VCaP (cell line): ENCODE measurements around the gene CCR7.

Source experiments
- H3K27ac ChIP-seq: fragments of 450-650 bp; 2 replicates; pipeline ENCODE4 v1.5.1; 2017
- CTCF ChIP-seq: fragments of 450-650 bp; conservative IDR thresholded peaks from 2 replicates; pipeline ENCODE4 v1.5.1; 2017; ENCODE audit warnings: mild to moderate bottlenecking, moderate library complexity

Gene CCR7

DNA sequence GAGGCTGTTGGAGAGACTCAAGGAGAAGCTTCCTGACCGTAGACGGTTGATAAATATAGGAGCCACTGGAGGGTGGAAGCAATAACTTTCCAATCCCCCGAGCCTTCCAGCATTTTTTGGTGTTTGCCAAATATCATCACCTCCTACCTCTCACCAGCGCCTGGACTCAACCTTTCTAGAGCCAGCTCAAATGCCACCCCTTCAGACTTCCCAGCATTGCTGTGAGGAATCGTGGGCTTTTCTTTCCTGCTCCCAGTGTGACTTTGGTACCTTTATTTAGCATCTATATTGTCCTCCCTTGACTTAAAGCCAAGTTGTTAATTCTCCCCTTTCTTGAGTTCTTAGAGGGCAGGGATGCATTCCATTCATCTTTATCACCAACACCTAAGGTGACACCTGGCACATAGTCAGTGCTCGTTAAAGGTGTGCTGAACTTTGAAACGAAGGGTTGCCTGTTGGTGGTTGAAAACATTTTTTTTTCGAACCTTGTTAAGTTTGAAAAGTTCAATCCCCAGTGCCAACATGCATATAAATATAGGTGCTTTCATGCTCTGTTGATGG, 35.3 kb upstream of the CCR7 start:
- no peak for TF ChIP-seq CTCF
- no peak overlapping the region for H3K27ac ChIP-seq

DNA sequence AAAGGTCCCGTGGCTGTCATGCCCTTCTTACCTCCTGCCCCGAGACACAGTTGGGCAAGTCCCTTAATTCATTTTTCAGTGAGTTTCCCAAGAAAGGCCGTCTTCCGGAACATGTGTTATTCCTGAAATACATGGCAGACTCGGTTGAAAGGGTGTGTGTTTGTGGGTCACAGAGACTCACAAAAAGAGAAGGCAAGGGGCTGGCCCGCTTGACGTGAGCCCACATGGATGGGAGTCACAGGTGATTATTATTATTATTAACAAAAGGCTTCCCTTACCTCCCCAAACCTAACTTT, 34.1 kb upstream of the CCR7 start:
- no peak for TF ChIP-seq CTCF
- no peak overlapping the region for H3K27ac ChIP-seq

DNA sequence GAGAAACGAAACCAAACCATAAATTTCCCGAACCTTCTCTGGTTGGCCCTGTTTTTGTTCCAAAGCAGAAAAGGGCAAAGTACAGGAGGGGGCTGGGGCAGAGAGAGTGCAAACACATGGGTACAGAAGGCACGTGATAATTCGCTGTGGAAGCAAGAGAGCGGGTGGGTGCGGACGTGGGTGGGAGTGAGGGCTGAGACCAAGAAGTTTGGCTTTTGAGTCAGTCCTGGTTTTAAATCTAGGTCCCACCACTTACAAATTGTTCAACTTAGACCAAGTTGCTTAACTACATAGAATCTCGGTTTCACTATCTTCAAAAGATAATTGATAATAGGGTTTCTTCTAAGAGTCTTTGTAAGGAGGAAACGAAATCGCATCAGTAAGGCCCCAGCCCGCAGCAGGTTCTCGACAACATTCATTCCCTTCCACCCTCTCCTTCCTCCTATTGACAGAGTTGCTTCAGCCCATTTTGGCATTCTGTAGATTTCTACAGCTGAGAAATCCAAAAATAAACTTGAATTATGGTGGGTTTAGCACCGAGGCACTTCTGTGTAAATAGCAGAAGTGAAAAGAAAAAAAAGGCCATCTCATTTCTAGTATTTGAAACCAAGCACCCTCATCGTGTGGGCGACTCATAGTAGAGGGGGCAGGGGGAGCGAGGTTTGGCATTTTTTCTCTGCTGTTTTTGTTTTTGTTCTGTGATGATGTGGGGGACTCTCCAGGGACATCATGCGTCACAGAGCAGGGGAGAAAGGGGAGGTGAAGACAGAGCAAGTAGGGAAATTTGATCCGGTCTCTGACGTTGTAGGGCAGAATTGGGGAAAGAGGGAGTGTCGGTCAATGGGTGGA, 33.6 kb upstream of the CCR7 start:
- H3K27ac ChIP-seq, result no peak overlapping the region
- no peak for TF ChIP-seq CTCF

DNA sequence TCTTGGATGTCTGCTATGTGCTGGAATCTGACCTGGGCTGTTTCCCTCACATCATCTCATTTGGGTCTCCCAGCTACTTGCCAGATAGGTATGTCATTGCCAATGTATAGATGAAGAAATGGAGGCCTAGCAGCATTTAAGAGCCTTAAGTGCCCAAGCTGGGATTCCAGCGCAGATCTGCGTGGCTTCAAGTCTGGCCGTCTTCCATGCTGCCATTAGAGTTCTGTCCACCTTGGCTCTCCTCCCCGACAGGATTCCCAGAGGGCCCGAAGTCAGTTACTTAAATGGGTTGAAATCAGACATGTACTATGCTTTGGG, 33.0 kb upstream of the CCR7 start:
- H3K27ac ChIP-seq, result no peak overlapping the region
- TF ChIP-seq CTCF, result no peak

DNA sequence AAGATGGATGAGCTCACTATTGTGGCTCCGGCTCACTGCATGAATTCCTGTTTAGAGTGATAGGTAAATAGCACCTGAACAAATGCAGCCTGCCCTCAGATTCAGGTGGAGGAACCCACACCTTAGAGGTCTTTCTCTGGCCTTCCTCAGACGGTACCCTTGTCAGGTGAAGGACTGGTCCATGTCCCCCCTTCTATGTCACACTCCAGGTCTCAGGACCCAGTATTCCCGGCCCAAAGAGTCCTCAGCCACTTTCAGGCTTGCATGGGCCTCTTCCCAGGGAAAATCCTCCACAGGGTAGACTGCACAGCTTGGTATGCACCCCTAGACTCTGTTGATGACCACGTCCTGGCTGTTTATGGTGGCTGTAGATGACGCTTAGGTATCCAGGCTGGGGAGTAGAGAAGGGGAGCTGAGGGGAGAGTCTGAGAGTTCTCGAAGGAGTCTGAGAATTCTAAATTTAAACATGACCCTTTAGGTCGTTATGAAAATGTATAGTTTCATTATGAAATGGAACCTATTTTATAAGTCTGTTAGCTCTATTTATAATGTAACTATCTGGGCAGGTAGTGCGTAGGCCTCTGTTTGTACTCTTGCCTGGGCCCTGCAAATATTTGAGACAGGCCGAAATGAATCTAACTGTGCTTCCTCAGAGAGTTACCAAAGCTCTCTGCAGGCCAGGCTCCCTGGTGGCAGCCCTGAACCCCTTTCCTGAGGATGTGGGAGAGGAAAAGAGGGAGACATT, 32.5 kb upstream of the CCR7 start:
- no peak overlapping the region for H3K27ac ChIP-seq
- TF ChIP-seq CTCF, result no peak

DNA sequence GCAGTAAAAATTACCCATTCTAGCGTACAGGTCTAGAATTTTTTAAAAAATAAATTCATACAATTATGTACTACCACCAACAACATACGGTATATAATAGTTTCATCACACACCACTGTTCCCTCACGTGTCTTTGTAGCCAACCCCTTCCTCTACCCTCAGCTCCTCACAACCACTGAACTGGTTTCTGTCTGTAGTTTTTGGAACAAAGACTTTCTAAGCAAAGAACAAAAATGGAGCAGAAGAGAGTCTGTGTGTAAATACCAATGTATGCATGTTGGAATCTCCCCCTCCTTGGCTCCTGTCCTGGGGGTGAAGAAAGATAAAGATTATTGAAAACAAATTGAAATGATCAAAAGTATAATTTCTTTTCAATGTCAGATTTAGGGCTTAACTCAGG, 31.9 kb upstream of the CCR7 start:
- no peak overlapping the region for H3K27ac ChIP-seq
- no peak for TF ChIP-seq CTCF

DNA sequence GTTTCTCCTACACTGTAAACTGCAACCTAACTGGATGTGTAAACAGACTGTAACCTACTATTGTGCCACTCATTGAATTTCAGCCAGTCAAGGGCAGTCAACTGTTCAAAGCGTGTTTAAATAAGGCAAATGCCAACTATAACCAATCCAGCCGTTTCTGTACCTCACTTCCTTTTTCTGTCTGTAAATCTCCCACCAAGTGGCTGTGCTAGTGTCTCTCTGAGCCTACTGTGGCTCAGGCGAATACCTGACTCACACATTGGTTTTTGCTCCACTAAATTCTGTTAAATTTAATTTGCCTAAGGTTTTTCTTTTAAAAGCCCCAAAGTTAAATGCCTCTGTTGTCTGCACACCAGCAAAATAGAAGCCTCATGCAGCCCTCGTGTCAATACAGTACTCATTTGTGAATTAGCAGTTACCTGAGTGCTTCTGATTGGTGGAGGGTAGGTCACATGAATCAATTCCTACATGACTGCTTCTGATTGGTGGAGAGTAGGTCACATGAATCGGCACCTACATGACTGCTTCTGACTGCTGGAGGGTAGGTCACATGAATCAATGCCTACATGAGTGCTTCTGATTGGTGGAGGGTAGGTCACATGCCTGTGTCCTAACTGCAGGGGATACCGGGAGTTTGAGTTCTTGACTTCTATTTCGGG, 31.1 kb upstream of the CCR7 start:
- no peak for TF ChIP-seq CTCF
- H3K27ac ChIP-seq, result no peak overlapping the region
